Measurements from ENCODE around the gene GAREM1. TPM values are rescaled to one million over a fixed set of nuclear protein-coding genes. Genes with fewer than 3 reads are reported as not detected.

The GAREM1 gene
- total and polyA plus RNA-seq, 2 donors (not counting 3 experiments of a cell fraction or from before 2014, with no cell fraction given): 0.69 to 1.0 TPM

- intact Hi-C loops (cut with micrococcal nuclease) (no loop called here), dilution Hi-C loops (cut with MboI; ENCODE audit: extremely low pct_ligation_motif_present, low sequenced_read_pairs) (no loop called here)
- Histone ChIP-seq H3K79me2 (ENCODE audit: control insufficient read depth, insufficient read depth, low read length) (no peaks in the 10 kb centered on the region), H3K36me3 (ENCODE audit: control insufficient read depth in 2 of 2, extremely low read depth in 1 of 2, insufficient read depth in 2 of 2, low read length in 2 of 2) (no peaks in the 10 kb centered on the region), H3K4me2 (ENCODE audit: insufficient read depth, low read length) (no peak overlapping the region), H3K9me3 (replicated peaks; ENCODE audit: control insufficient read depth, insufficient read depth, low read length) (no peaks in the 10 kb centered on the region), H3K27me3 (ENCODE audit: control insufficient read depth in 2 of 2, insufficient read depth in 2 of 2, low read length in 2 of 2) (peaks cover 1 to 2% of the 10 kb centered on the region in 2 experiments), H3K4me3 (replicated peaks in 1 of 3; ENCODE audit: insufficient read depth in 1 of 3, low read depth in 1 of 3, low read length in 3 of 3) (no peak overlapping the region), H3K27ac (ENCODE audit: insufficient read depth, low read depth, low read length) (no peak overlapping the region), H3K4me1 (ENCODE audit: control insufficient read depth, extremely low read depth, insufficient read depth, low read length) (no peaks in the 10 kb centered on the region), H3K9ac (replicated peaks; ENCODE audit: extremely low read depth, insufficient read depth, low read length) (no peak overlapping the region), H4K20me1 (replicated peaks; ENCODE audit: control insufficient read depth, extremely low read depth, insufficient read depth, low read length) (no peaks in the 10 kb centered on the region), H2AFZ (ENCODE audit: low read depth, low read length) (no peak overlapping the region), H3K9me1 (replicated peaks; ENCODE audit: control insufficient read depth, extremely low read depth, insufficient read depth, low read length) (no peaks in the 10 kb centered on the region)
- ChIA-PET CTCF (interaction anchor here (0.8 to 3.3 kb wide), 8 partner anchors 8 to 272 kb away, joined by 3 to 20 read pairs (median 6); partner anchors contain the start of gene GAREM1), POLR2A (no interaction called here)
- FAIRE-seq (no peak), DNase-seq (ENCODE audit: low read depth, low spot score) (no peak)
- BruUV-seq (replicated peaks): no TSS peak
- TF ChIP-seq MAX (IDR thresholded peaks at IDR 0.05; ENCODE audit: insufficient read depth, insufficient read length) (no peak), EZH2 (IDR thresholded peaks at IDR 0.05; ENCODE audit: borderline replicate concordance, low read depth, low read length, severe bottlenecking) (no peak), POLR2A (IDR thresholded peaks at IDR 0.05; ENCODE audit: low read depth, low read length) (no peak), CTCF (IDR thresholded peaks at IDR 0.05; ENCODE audit: extremely low read depth in 1 of 2, insufficient read depth in 1 of 2, low read depth in 1 of 2, low read length in 2 of 2) (no peak), MYC (IDR thresholded peaks at IDR 0.05; ENCODE audit: low read depth, low read length) (no peak), JUN (IDR thresholded peaks at IDR 0.05; ENCODE audit: borderline replicate concordance, insufficient read depth, insufficient read length, low read depth) (no peak), GATA2 (IDR thresholded peaks at IDR 0.05; ENCODE audit: insufficient read depth, insufficient read length, low read depth, low read length) (no peak), FOS (IDR thresholded peaks at IDR 0.05; ENCODE audit: borderline replicate concordance, insufficient read depth, low read length) (no peak), POLR2AphosphoS5 (IDR thresholded peaks at IDR 0.05; ENCODE audit: insufficient read depth, low read depth, low read length) (no peak)
Measured at GRCh38 chr18:32280188-32280783, 190.4 kb downstream of the GAREM1 start.

Measured in endothelial cell of umbilical vein (primary cell).